ENCODE measurements around the gene DLX3.

DNA sequence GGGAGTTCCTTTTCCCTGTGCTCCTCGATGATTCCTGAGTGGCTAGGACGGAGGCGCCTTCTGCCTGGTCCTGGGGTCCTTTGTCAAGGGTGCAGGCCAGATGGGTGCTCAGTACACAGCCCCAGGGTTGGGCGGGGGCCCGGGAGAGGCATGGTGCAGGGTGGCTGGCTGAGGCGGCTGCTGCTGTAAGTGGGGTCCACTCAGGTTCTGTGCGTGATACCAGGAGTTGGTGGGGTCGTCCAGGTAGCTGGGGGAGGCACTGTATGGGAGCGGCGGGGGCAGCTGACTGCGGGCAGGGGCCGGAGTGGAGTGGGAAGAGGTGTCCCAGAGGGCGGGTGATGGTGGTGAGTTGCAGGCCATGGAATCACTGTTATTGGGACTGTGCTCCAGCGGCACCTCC is 3.6 kb downstream of the DLX3 start:
- TF ChIP-seq ISL1 (CRISPR knock-in tag; IDR thresholded peaks at IDR 0.05) (no peak), GLIS3 (CRISPR knock-in tag; IDR thresholded peaks at IDR 0.05) (no peak), SNAI2 (CRISPR knock-in tag; IDR thresholded peaks at IDR 0.05) (no peak), OSR1 (CRISPR knock-in tag; IDR thresholded peaks at IDR 0.05) (no peak), PPARA (CRISPR knock-in tag; IDR thresholded peaks at IDR 0.05; ENCODE audit: borderline replicate concordance) (no peak), ARNTL (CRISPR knock-in tag; IDR thresholded peaks at IDR 0.05; ENCODE audit: borderline replicate concordance, low read depth) (no peak)
- TF ChIP-seq, protein P1, sequence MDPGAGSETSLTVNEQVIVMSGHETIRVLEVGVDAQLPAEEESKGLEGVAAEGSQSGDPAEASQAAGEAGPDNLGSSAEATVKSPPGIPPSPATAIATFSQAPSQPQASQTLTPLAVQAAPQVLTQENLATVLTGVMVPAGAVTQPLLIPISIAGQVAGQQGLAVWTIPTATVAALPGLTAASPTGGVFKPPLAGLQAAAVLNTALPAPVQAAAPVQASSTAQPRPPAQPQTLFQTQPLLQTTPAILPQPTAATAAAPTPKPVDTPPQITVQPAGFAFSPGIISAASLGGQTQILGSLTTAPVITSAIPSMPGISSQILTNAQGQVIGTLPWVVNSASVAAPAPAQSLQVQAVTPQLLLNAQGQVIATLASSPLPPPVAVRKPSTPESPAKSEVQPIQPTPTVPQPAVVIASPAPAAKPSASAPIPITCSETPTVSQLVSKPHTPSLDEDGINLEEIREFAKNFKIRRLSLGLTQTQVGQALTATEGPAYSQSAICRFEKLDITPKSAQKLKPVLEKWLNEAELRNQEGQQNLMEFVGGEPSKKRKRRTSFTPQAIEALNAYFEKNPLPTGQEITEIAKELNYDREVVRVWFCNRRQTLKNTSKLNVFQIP (CRISPR knock-in tag; IDR thresholded peaks at IDR 0.05; ENCODE audit: borderline replicate concordance, low read depth), result no peak
